Stimulated activated CD4-positive, alpha-beta T cell treated with anti-CD3 and anti-CD28 coated beads, Interleukin-4, amount 100 ng/mL, for 48 hours (primary cell): ENCODE measurements around the gene ANKDD1A.

Experiments used
- DNase-seq, 2 donors: peaks; one replicate each; pipeline ENCODE4 v3.0.0-alpha.2; 2020; ENCODE audit warnings: low read depth in 2 of 2

Gene ANKDD1A

GRCh38 chr15:64895285-64896065, 16.2 kb upstream of the ANKDD1A start:
- DNase-seq: no peak

GRCh38 chr15:64896371-64897069, 15.2 kb upstream of the ANKDD1A start:
- no peak for DNase-seq

DNA sequence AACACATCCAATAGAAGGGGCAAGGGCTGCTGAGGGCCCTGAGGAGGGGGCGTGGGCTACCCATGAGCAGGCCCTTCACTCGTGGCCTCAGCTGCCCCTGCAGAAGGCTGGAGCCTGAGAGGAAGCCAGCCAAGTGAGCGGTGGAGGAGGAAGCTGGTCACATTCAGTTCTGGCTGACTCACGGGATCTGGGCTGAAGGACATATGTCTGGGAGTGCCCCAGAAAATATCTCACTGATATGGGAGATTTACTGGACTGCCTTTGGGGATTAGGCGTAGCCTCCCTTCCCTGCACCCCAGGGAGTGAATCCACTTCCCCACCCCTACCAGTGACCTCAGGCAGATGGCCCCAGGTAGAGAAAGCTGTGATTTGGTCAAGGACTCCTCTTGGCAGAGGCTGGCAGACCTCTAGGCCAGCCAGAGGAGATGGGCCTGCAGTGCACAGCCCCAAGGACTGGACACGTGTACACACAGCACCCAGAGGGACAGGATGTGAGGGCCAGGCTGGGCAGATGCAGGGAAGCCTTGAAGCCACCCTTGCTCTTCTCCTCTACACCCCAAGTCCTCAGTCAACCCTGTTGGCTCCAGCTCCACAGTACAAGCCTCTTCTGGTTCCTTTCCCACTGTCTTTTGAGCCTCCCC, 14.2 kb upstream of the ANKDD1A start:
- no peak for DNase-seq

DNA sequence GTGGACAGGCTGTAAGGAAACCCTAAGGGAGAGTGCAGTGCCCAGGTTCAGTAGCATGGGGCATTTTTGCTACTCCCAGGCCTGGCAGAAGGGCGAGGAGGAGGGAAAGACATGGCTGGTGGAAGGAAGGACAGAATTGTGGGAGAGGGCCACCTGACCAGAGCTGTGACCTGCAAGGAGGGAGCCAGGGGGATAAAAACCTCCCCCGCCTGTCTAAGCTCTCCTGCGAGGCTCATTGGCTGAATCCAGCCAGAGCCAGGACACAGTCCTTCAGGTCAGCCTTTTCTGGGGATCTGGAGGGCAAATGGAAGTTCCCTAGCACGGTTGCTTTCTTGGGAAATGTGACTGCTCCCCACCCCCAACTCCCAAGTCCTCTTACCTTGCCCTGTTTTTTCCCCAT, 13.3 kb upstream of the ANKDD1A start:
- DNase-seq: no peak

- no peak for DNase-seq
Measured at GRCh38 chr15:64901141-64901540, 10.6 kb upstream of the ANKDD1A start.

- no peak for DNase-seq
Measured at GRCh38 chr15:64901914-64902313, 9.8 kb upstream of the ANKDD1A start.

DNA sequence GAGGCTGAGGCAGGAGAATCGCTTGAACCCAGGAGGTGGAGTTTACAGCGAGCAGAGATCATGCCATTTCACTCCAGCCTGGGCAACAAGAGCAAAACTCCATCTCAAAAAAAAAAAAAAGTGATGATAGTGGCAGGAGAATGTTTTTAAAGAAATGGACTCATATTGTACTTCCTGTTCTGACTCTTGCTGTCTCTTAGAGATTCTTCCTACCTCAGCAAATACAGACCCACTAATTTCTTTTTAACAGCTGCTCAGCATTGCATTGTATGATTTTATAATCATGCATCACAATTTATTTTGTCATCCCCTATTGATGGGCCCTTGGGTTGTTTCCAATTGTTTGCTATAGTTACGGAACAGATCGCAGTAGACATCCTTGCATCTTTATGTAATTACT, 8.8 kb upstream of the ANKDD1A start:
- no peak for DNase-seq

- no peak for DNase-seq
Measured at GRCh38 chr15:64903326-64903950, 8.3 kb upstream of the ANKDD1A start.

DNA sequence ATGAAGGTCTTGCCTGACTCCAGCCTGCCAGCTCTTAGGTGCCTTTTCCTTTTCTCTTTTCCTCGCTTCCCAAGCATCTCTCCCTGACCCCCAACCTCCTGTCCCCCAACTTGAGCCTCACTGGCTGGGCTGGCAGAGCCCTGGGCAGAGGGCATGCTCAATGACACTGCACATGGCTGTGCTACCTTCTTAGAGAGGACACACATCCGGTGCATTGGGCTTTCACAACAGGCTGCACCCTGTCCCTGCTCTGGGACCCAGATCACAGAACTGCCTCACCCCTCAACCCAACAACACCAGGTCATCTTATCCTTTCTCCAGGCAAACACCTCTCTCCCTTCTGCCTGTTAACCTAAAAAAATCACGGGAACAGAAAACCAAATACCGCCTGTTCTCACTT, 7.5 kb upstream of the ANKDD1A start:
- no peak for DNase-seq

DNA sequence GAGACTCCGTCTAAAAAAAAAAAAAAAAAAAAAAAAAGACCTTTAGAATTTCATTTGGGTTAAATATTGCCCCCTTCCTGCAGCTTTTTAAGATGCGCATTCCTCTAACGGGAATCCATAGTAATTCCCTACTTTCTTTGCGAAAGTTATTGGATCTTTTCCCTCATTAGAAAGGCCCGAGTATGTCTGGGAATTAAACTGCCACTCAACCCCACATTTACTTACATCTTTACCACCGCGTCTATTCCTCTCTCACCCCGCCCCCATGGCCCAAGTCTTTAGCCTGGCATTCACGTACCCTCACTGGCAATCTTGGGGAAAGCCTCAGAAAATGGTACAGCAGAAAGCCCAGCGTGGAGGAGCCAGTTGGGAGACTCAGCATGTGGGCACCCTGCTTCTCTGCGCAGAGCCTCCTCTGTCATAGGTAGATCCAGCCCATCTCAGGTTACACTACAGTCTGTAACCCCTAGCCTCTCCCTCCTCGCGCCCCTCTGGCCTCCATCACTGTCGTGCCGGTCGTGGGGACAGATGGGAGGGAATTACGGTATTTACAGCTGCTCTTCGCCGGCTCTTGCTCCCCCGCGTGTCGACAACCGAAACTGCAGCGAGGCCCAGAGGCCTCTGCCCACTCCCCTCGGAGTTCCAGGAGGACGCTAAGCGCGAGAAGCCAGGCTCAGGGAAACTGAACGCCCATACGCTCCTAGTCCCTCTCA, 6.4 kb upstream of the ANKDD1A start:
- DNase-seq: peak; percentile 76 to 77

- DNase-seq: no peak
Measured at GRCh38 chr15:64905941-64906340, 5.8 kb upstream of the ANKDD1A start.

DNA sequence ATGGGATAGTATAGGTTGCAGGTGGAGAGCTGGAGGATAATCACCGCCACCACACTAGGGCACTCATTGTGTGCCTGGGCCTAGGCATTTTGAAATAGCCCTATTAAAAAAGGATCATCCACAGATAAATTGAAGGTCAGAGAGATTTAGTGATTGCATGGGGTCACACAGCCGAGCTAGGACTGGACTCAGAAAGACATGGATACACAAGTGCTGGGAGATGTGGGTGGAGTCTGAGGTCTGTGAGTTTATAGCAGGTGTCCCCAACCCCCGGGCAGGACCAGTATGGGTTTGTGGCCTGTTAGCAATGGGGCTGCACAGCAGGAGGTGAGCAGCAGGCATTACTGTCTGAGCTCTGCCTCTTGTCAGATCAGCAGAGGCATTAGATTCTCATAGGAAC, 5.3 kb upstream of the ANKDD1A start:
- no peak for DNase-seq

DNA sequence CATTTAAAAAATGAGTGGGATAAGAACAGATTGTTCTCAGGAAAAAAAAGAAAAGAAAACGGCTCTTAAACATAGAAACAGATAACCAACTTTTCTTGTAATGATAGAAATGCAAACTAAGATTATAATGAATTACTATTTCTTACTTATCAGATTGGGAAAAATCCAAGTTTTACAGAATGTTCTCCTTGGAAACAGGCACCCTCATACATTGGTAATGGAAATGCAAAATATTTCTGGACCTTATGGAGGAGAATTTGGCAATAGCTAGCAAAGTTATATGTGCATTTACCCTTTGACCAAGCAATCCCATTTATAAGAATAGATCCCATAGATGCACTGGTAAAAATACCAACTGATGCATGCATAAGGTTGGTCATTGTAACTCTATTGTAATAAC, 3.7 kb upstream of the ANKDD1A start:
- no peak for DNase-seq

DNA sequence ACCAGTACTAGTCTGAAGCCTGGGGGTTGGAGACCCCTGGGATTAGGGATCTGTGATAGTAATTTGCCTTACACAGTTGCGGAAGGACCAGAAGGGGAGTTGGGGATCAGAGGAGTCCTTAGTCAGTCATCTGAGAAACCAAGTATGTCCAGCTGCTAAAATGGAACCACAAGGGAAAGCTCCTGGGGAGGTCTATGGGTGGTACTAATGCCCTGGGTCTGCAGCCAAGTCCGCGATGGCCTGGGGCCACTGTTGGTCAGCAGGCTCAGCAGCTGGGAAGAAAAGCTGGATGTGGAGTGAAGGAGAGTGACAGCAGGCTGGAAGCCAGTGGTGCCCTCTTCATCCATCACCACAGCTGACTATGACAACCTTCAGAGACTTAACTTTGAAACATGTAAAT, 2.2 kb upstream of the ANKDD1A start:
- no peak for DNase-seq

DNA sequence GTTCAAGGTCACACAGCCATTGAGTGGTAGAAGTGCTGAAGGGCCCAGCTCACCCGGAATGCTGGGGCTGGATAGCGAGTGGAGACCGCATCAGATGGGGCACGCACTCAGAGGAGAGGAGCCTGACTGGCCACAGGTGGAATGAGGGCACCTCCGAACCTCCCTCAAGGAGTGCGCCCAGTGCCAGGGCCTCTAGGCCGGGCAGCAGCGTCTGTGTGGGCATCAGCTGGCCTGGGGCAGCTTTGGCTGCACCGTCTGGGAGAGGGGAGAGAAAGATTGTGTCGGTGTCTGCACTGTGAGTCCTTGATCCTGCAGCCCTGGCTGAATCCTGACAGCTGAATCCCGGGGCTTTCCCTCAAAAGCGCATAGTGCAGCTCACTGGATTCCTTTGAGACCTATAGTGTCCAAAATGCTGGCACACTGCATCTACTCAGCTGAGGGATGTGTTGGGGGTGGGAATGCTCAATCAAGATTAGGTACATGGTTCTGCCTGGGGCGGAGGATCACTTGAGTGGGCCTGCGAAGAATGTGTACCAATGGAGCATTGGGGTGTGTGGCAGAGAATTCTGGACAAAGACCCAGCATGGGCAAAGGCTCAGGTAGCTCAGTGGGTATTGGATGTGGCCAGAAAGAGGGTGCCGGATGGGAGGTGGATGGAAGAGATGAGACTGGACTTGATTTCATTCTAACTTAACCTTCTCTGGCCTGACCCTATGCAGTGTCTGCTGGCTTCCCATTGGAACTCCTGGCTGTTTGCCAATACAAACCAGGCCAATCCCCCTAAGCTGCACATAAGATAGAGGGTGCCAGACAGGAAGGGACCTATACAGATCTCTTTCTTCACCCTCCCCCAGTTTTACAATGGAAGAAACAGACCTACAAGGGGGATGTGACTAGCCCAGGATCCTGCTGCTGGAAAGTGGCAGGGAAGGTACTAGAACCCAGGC, 950 bp downstream of the ANKDD1A start:
- DNase-seq: no peak

GRCh38 chr15:64915518-64916227, 4.0 kb downstream of the ANKDD1A start:
- DNase-seq: no peak

DNA sequence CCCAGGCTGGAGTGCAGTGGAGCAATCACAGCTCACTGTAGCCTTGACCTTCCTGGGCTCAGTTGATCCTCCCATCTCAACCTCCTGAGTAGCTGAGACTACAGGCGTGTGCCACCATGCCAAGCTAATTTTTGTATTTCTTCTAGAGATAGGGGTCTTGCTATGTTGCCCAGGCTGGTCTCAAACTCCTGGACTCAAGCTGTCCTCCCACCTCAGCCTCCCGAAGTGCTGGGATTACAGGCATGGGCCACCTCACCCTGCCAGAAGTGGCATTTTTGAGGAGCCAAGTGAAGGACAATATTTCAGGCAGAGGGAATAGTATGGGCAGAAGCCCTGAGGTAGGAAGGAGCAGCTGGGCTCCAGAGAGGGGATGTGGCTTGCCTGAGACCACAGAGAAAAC, 4.7 kb downstream of the ANKDD1A start:
- no peak for DNase-seq

GRCh38 chr15:64917211-64917610, 5.5 kb downstream of the ANKDD1A start:
- no peak for DNase-seq

DNA sequence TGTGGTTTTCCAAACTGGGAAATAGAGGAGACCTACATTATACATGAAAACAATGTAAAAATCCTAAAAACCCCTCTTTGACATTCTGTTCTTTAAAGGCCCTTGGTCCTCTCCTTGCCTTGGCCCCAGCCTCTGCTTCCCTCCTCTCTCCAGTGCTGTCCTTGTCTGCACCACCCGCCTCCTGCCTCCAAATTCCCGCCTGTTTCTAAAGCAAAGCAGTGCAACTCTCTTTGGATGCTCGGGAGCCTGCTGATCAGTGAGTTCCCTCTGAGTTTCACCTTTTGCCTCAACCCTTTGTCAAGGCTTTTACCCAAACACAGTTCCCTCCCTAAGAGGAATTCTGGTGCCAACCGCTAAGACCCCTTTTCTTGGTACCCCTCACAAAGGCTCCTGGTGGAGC, 8.0 kb downstream of the ANKDD1A start:
- DNase-seq: no peak

- DNase-seq: no peak
Measured at GRCh38 chr15:64921711-64922110, 10.0 kb downstream of the ANKDD1A start.
